ENCODE results near the gene PRMT3. TPM values are rescaled to one million over a fixed set of nuclear protein-coding genes. Genes with fewer than 3 reads are reported as not detected.

PRMT3 gene
- 22.0 and 22.6 TPM in 2 replicates for total RNA-seq (2021)
- long read RNA-seq, transcript PRMT3-202 (16 exons, 2,653 nt) = major isoform, 180 of 229 reads
- long read RNA-seq, transcript PRMT3-201 (15 exons, 2,530 nt) = minor isoform, 12 of 229 reads
- long read RNA-seq, partial matches to known transcripts = 7 of 229 reads
- long read RNA-seq, other reads (novel, unspliced or antisense) = 26 of 229 reads

DNA sequence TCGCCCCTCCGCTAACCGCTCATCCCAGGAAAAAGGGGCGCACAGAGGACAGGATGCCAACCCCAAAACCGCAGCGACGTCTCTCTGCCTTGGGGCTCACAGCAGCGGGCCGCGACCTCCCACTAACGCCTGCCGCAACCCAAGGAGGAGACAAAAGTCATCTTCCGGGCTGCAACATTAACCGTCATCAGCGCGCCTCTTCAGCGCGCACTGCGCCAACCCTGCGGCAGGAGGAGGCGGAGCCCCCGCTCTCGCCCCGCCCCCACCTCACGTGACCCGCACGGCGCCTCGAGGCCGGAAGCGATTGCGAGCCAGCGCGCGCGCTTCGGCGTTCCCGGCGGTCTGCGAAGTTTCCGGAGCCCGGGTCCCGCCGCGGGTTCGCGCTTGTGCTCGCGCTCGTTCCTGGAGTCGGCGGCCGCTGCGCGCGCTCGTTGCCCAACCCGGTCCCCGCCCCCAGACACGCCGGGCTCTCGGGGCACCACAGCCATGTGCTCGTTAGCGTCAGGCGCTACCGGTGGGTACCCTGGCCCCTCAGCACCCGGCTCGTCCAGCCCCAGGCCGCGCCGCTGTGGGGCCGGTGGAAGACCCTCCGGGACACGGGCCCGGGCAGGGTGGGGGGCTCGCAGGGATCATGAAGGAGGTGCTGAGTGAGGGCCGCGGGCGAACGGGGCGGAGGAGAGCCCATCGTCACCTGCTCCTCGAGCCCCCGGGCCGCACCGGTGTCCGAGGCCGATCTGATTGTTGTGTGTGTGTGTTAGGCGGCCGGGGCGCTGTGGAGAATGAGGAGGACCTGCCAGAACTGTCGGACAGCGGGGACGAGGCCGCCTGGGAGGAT lies at the start of gene PRMT3:
Gene PRMT3 (plus strand): TSS at position 456 of the 835 bp plus-strand sequence. CDS start 31 bp downstream, at position 487.
- WGBS (ENCODE audit: extremely low coverage, insufficient read length, low lambda C conversion rate) = no CpG with 5 or more reads among the region's 96 CpGs
- H3K27ac Mint-ChIP-seq = peak within 1 kb of the TSS; percentile 99 to 100 (median 99)
- Histone ChIP-seq H3K4me2 (ENCODE audit: insufficient read depth, insufficient read length, low read length) (peak within 1 kb of the TSS; percentile 83), H4K8ac (replicated peaks; ENCODE audit: insufficient read length, low read depth, low read length) (no peak within 1 kb of the TSS), H3K79me1 (ENCODE audit: insufficient read depth, low read depth, low read length, poor library complexity, severe bottlenecking) (no peaks in the 10 kb centered on the region), H3K18ac (ENCODE audit: insufficient read length, low read depth, low read length) (peak within 1 kb of the TSS; percentile 98), H3K14ac (ENCODE audit: insufficient read depth, low read length) (peak within 1 kb of the TSS; percentile 94), H4K20me1 (ENCODE audit: control insufficient read depth, insufficient read depth, insufficient read length) (no peaks in the 10 kb centered on the region), H3T11ph (ENCODE audit: low read length) (no peak within 1 kb of the TSS), H2BK120ac (ENCODE audit: low read depth, low read length, poor library complexity, severe bottlenecking) (no peak within 1 kb of the TSS), H3K27ac (ENCODE audit: insufficient read length, low read depth, low read length) (no peak within 1 kb of the TSS), H3K56ac (ENCODE audit: insufficient read length, low read depth, low read length) (no peak within 1 kb of the TSS), H3K4me1 (ENCODE audit: insufficient read depth, low read length) (no peaks in the 10 kb centered on the region; the same call in 1 of the 2 replicates), H3K9me3 (ENCODE audit: control insufficient read depth, low read depth, low read length) (no peaks in the 10 kb centered on the region), H2BK5ac (ENCODE audit: insufficient read length, low read length) (no peak within 1 kb of the TSS), H3K9ac (ENCODE audit: extremely low read depth, insufficient read length, low read length) (peak within 1 kb of the TSS; percentile 92), H2BK15ac (ENCODE audit: low read depth, low read length) (no peak within 1 kb of the TSS), H2BK20ac (ENCODE audit: low read depth, low read length, poor library complexity, severe bottlenecking) (no peak within 1 kb of the TSS), H3K23me2 (ENCODE audit: insufficient read length, low read depth, low read length, poor library complexity, severe bottlenecking) (peaks cover 10% of the 10 kb centered on the region), H2AFZ (ENCODE audit: low read length) (peak within 1 kb of the TSS; percentile 11), H2AK5ac (ENCODE audit: insufficient read length, low read length) (no peak within 1 kb of the TSS), H4K5ac (ENCODE audit: insufficient read length, low read depth, low read length) (no peak within 1 kb of the TSS), H3K4ac (ENCODE audit: low read depth, low read length) (no peak within 1 kb of the TSS), H2BK12ac (ENCODE audit: insufficient read length, low read depth, low read length) (peak within 1 kb of the TSS; percentile 27), H4K91ac (ENCODE audit: insufficient read length, low read depth, low read length) (peak within 1 kb of the TSS; percentile 20), H3K27me3 (ENCODE audit: insufficient read depth, low read length) (no peaks in the 10 kb centered on the region), H3K79me2 (ENCODE audit: insufficient read depth, low read length) (no peaks in the 10 kb centered on the region; the same call in 1 of the 2 replicates), H3K23ac (ENCODE audit: insufficient read length, low read depth, low read length) (no peak within 1 kb of the TSS)
- TF ChIP-seq CTCF (conservative IDR thresholded peaks at IDR 0.05) = peak; percentile 98
- peaks cover 4 to 16% (median 8%) of the 10 kb centered on the region in 3 experiments; a peak in 6 of 7 replicates for H3K36me3 Mint-ChIP-seq (ENCODE audit: insufficient read depth in 1 of 3, low read depth in 3 of 3)
- H3K4me3 Mint-ChIP-seq = peak within 1 kb of the TSS; percentile 97
- no peaks in the 10 kb centered on the region for H3K9me3 Mint-ChIP-seq
- peaks cover 10 to 15% of the 10 kb centered on the region in 2 experiments for H3K4me1 Mint-ChIP-seq
- H3K27me3 Mint-ChIP-seq (ENCODE audit: low read depth) = no peaks in the 10 kb centered on the region
- peak; percentile 96 for DNase-seq
